Activated CD8-positive, alpha-beta T cell treated with anti-CD3 and anti-CD28 coated beads, Interleukin-2, amount 10 ng/mL, durations not matched to agents 7 days and 5 days (primary cell): ENCODE data around the gene GNG2. TPM values are rescaled to one million over a fixed set of nuclear protein-coding genes. Genes with fewer than 3 reads are reported as not detected.

Source experiments
- ATAC-seq: fragments of 150-1000 bp; cut with Tn5 transposase; one replicate; pipeline ENCODE4 v1.10.0; 2021; ENCODE audit warnings: moderate library complexity
- CTCF ChIA-PET: fragments of 350-600 bp; sonication (Branson Sonifier 250); formaldehyde crosslinking; loops from one replicate; lab custom pipeline; 2021; ENCODE audit warnings: antibody characterized with exemption; lab: Charles Lee
- POLR2A ChIA-PET: fragments of 350-600 bp; sonication (Branson Sonifier 250); formaldehyde crosslinking; loops from one replicate; lab custom pipeline; 2021; ENCODE audit warnings: antibody characterized with exemption; lab: Charles Lee
- DNase-seq: peaks from one replicate; pipeline ENCODE4 v3.0.0-alpha.2; 2020
- H3K27ac Mint-ChIP-seq: one replicate; pipeline ENCODE4 v1.8.0; 2021; ENCODE audit warnings: mild to moderate bottlenecking, mixed read lengths
- H3K27me3 Mint-ChIP-seq: one replicate; pipeline ENCODE4 v1.8.0; 2021; ENCODE audit warnings: low read depth, mixed read lengths
- H3K36me3 Mint-ChIP-seq: one replicate; pipeline ENCODE4 v1.8.0; 2021; ENCODE audit warnings: low read depth, mixed read lengths
- H3K4me1 Mint-ChIP-seq: one replicate; pipeline ENCODE4 v1.8.0; 2021; ENCODE audit warnings: low read depth, mixed read lengths
- H3K4me3 Mint-ChIP-seq: one replicate; pipeline ENCODE4 v1.8.0; 2021; ENCODE audit warnings: mild to moderate bottlenecking, mixed read lengths
- H3K9me3 Mint-ChIP-seq: one replicate; pipeline ENCODE4 v1.8.0; 2022; ENCODE audit warnings: mixed read lengths; ENCODE audit not compliant: insufficient read depth
- total RNA-seq, 2 experiments: library from RNA; stranded (reverse); gene quantifications; one replicate each; pipeline ENCODE4 v1.2.3, GENCODE V29; 2021

GNG2 gene
- total RNA-seq, 2 experiments from 2014 or later, result 293 to 302 TPM

DNA sequence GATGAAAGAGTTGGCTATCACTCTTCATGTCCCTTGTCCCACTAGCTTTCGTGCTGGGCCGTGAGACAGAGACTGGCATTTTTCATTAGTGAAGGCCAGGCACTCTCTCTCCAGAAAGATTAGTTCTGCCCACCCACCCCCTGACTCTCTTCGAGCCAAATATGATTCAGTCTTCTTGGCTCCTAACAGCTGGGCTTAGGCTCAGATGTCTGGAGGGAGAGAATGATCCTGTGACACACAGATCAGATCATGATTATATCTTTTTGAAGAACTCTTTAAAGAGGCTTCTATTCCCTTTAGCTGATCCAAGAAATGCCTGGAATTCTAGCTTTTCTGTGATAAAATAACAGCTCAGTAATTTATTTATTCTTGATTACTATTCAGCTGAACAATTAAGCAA lies 5.2 kb upstream of the GNG2 start:
- Mint-ChIP-seq H3K27me3 (no peaks in the 10 kb centered on the region), H3K36me3 (peaks cover 16% of the 10 kb centered on the region), H3K27ac (no peak overlapping the region), H3K4me1 (peaks cover 61% of the 10 kb centered on the region), H3K4me3 (no peak overlapping the region), H3K9me3 (peaks cover 10% of the 10 kb centered on the region)
- DNase-seq (no peak), ATAC-seq (no peak)
- CTCF ChIA-PET, result interaction anchor here (1.2 to 1.8 kb wide), 2 partner anchors 8 to 58 kb away, joined by 3 to 8 read pairs; no protein-coding TSS in a partner anchor
- POLR2A ChIA-PET, result no interaction called here

DNA sequence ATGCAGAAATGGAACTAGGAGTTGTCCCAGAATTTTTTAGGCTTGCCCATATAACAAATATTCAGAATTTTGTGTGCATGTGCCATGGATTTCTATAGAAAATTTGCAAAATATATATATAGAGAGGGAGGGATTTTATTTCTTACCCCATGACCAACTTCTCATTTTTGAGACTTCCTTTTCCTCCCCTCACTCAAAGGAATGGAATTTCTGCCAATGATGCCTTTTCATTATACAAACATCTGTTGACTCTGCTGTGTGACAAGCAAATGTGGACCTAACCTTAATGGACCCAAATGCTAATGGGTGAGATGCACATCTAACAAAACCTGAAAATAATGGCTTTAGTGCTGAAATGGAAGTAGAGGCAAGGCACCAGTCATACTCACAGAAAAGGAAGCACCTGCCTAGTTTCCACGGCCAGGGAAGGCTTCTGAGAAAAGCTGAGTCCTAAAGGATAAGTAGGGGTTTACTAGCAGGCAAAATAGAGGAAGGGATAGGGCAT lies 3.6 kb upstream of the GNG2 start:
- CTCF ChIA-PET, result interaction anchor here (1.8 kb wide), 1 partner anchor 10 kb away, joined by 8 read pairs; no protein-coding TSS in a partner anchor
- POLR2A ChIA-PET, result no interaction called here
- Mint-ChIP-seq H3K4me1 (peaks cover 53% of the 10 kb centered on the region), H3K4me3 (no peak overlapping the region), H3K27ac (no peak overlapping the region), H3K36me3 (peaks cover 18% of the 10 kb centered on the region), H3K9me3 (peaks cover 6% of the 10 kb centered on the region), H3K27me3 (no peaks in the 10 kb centered on the region)
- DNase-seq, result no peak
- no peak for ATAC-seq

DNA sequence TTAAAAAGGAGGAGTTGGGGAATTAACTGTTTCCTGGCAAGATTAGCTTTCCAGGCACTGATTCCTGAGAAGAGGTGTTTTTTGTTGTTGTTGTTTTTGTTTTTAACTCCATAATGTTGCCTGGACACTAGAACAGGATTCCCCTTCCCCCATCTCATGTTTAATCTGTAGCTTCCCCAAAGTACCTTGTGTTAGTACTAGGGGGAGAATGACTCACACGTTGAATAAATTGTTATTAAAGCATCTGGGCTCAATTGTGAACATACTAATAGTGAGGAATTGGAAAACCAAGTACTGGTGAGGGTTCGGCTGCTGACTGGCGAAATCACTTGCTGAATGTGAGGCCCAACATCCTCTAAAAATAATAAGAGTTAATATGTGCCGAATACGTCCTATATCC lies 1.3 kb upstream of the GNG2 start:
- Mint-ChIP-seq H3K27ac (peak overlapping the region; percentile 95), H3K9me3 (peaks cover 6% of the 10 kb centered on the region), H3K4me3 (no peak overlapping the region), H3K27me3 (no peaks in the 10 kb centered on the region), H3K36me3 (peaks cover 36% of the 10 kb centered on the region), H3K4me1 (peaks cover 41% of the 10 kb centered on the region)
- ATAC-seq, result no peak
- POLR2A ChIA-PET, result interaction anchor here (13.4 kb wide), 1 partner anchor 11 kb away, joined by 366 read pairs; no protein-coding TSS in a partner anchor
- DNase-seq, result no peak
- CTCF ChIA-PET, result interaction anchor here (2.0 to 4.2 kb wide), 3 partner anchors 8 to 12 kb away, joined by 8 to 47 read pairs (median 13); no protein-coding TSS in a partner anchor

DNA sequence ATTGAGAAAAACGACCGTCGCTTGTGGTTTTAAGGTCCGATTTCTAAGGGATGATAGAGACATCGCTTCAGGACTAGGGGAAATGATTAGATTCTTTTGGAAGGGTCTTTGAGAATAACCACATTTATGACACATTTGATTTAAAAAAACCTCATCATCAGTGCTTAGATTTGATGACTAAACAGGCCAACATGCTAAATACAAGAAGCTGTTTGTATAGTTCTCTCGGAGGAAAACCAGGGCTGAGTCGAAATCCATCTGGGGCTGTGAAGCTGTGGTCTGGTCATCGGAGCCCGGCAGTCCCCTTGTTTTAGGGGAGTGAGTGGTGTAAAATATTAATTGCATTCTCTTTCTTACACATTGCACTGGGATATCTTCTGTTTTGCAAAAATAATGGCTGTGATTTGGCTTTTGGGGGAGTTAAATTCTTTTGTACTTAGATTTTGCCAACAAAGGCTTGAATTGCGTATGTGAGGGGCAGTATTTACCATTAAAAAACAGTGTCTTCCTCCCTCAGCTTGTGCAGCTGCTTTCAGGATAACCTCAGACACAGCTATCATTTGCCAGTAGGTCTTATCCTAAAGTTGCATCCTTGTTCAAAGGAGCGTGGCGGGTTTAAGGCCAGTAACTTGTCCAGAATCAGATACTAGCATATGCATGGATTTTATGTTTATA lies 550 bp downstream of the GNG2 start:
- H3K4me3 Mint-ChIP-seq, result peak overlapping the region; percentile 96
- DNase-seq, result no peak
- ChIA-PET POLR2A (interaction anchor here (0.9 to 13.4 kb wide), 19 partner anchors 9 to 881 kb away, joined by 3 to 366 read pairs (median 6); partner anchors contain the start of gene PTGER2), CTCF (interaction anchor here (0.7 to 4.2 kb wide), 13 partner anchors 10 to 118 kb away, joined by 3 to 47 read pairs (median 6); no protein-coding TSS in a partner anchor)
- ATAC-seq, result no peak
- H3K27me3 Mint-ChIP-seq, result no peaks in the 10 kb centered on the region
- H3K9me3 Mint-ChIP-seq, result peaks cover 6% of the 10 kb centered on the region
- H3K36me3 Mint-ChIP-seq, result peaks cover 43% of the 10 kb centered on the region
- H3K27ac Mint-ChIP-seq, result peak overlapping the region; percentile 95
- H3K4me1 Mint-ChIP-seq, result peaks cover 48% of the 10 kb centered on the region

DNA sequence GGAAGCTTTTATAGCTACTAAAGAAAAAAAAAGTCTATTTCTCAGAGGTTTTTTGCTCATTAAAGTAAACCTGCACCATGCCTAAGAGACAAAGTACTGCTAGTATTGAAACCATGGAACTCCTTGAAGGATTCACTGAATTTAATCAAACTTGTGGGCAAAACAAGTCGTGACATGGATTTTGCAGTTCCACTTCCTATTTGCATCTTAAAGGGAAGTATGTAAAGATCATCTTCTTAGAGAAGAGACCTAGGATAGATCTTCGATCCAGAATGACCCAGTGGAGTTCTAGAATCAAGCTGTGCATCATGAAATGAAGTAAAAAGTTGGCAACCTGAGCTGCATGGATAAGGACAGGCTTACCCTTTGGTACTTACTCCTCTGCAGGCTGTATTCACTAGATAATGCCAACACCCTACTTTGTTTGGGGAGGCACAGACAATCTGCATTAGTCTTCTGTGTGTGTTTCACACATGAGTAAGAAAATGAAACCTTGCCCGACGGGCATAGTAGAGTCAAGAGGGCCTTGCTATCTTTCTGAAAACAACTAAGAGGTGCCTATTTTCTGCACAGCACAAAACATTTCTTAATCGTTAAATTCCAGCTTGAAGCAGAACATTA lies 1.9 kb downstream of the GNG2 start:
- Mint-ChIP-seq H3K9me3 (no peaks in the 10 kb centered on the region), H3K27ac (peak overlapping the region; percentile 95), H3K4me3 (peak overlapping the region; percentile 96), H3K36me3 (peaks cover 39% of the 10 kb centered on the region), H3K27me3 (no peaks in the 10 kb centered on the region), H3K4me1 (peaks cover 43% of the 10 kb centered on the region)
- DNase-seq, result peak; percentile 53
- CTCF ChIA-PET, result interaction anchor here (0.8 to 4.2 kb wide), 6 partner anchors 16 to 117 kb away, joined by 3 to 47 read pairs (median 9); no protein-coding TSS in a partner anchor
- POLR2A ChIA-PET, result interaction anchor here (1.3 to 13.4 kb wide), 6 partner anchors 10 to 126 kb away, joined by 4 to 366 read pairs (median 12); no protein-coding TSS in a partner anchor
- ATAC-seq, result peak; percentile 21

DNA sequence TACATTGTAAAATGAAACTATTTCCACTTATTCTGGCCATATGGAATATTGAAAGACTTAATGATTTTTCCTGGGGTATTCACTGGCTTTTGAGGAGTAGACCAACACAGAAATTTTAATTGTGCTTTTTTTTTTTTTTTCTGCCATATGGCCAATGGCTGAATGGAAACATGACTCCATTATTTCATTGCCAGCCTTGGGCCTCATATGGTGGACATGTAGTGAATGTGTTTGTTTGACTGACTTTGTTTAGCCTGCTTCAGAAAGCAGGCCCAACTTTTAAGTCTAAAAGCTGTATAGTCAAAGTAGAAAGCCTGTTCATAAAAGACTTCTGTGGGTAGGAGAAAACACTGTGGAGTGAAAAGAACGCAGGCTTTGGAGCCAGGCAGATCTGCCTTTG lies 2.4 kb downstream of the GNG2 start:
- CTCF ChIA-PET, result interaction anchor here (0.8 to 4.2 kb wide), 6 partner anchors 16 to 116 kb away, joined by 3 to 47 read pairs (median 7); no protein-coding TSS in a partner anchor
- Mint-ChIP-seq H3K4me1 (peaks cover 37% of the 10 kb centered on the region), H3K9me3 (no peaks in the 10 kb centered on the region), H3K4me3 (peak overlapping the region; percentile 96), H3K27me3 (no peaks in the 10 kb centered on the region), H3K36me3 (peaks cover 39% of the 10 kb centered on the region), H3K27ac (peak overlapping the region; percentile 95)
- DNase-seq, result no peak
- no peak for ATAC-seq
- POLR2A ChIA-PET, result interaction anchor here (1.3 to 13.4 kb wide), 2 partner anchors 14 to 35 kb away, joined by 5 to 366 read pairs; no protein-coding TSS in a partner anchor

DNA sequence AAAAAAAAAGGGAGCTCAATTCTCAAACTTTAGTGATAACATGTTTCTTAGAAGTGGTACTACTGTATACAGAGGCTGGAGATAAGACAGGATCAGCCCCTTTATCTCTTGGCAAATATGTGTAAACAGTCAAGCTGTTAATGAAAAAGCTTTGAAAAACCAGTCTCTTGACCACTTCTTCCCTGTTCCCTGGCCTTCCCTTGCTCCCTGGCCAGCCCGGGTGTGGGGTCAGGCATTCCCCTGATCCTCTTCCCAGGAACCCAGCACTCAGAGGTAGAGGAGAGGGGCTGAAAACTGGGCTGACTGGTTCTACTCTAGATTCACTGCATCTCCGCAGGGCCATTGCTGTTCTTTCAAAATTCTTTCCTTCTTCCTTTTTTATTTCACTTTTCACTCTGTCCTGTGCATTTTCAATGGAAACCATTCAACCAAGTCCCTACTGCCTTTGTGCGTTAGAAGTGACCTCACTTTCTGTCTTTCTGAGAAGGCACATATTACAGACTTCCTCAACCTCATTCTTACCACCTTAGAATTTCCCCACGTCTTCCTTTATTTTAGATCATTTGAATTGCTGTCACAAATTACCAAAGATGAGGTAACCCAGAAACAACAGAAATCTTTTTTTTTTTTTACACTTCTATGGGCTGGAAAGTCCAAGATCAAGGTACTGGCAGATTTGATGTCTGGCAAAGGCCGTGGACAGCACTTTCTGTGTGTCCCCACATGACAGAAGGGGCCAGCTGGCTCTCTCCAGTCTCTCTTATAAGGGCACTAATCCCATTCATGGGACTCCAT lies 5.7 kb downstream of the GNG2 start:
- Mint-ChIP-seq H3K36me3 (peaks cover 41% of the 10 kb centered on the region), H3K4me1 (peaks cover 23% of the 10 kb centered on the region), H3K27me3 (no peaks in the 10 kb centered on the region), H3K4me3 (no peak overlapping the region), H3K9me3 (no peaks in the 10 kb centered on the region), H3K27ac (no peak overlapping the region)
- ATAC-seq (peak; percentile 38), DNase-seq (no peak)
- POLR2A ChIA-PET, result interaction anchor here (0.5 to 13.4 kb wide), 3 partner anchors 13 to 45 kb away, joined by 3 to 366 read pairs (median 3); no protein-coding TSS in a partner anchor
- CTCF ChIA-PET, result interaction anchor here (1.7 to 2.4 kb wide), 4 partner anchors 13 to 112 kb away, joined by 7 to 11 read pairs (median 10); no protein-coding TSS in a partner anchor

DNA sequence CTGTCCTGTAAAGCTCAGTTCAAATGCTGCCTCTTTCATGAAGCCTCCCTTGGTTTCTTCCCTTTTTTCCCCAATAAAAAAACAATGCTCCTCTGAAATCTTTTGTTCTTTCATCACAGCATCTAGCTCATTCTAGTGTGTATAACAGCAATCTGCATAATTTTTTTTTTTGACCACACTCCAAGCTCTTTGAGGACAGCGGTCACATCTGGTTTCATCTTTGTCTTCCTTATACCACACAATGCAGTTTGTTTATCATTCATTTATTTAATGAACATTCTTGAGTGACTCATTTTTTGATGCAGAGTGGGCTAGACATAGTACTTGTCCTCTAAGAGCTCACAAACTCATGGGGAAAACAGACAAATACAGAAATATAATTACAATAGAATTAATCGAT lies 7.3 kb downstream of the GNG2 start:
- Mint-ChIP-seq H3K9me3 (no peaks in the 10 kb centered on the region), H3K27me3 (no peaks in the 10 kb centered on the region), H3K36me3 (peaks cover 33% of the 10 kb centered on the region), H3K4me3 (no peak overlapping the region), H3K27ac (no peak overlapping the region), H3K4me1 (peaks cover 37% of the 10 kb centered on the region)
- POLR2A ChIA-PET, result interaction anchor here (1.2 to 13.4 kb wide), 2 partner anchors 16 to 19 kb away, joined by 3 to 366 read pairs; no protein-coding TSS in a partner anchor
- DNase-seq, result peak; percentile 37
- CTCF ChIA-PET, result interaction anchor here (0.9 to 1.8 kb wide), 6 partner anchors 16 to 111 kb away, joined by 3 to 11 read pairs (median 4); no protein-coding TSS in a partner anchor
- ATAC-seq, result peak; percentile 17

DNA sequence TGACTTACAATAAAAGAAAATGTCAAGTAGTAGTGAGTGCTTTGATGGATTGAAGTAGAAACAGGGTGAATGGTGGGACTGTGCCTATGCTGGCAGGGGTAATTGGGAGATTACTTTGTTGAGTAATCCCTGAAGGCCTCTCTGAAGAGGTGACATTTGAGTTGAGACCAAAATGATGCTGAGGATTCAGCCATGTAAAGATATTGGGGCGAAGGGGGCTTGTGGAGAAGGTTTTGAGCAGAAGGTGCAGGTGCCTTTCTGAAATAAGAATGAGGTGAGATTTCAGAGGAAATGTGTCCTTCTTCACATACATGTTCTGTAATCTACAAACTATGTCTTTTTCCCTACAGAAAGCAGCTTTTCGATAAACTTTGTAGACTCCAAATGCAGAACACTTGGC lies 8.0 kb downstream of the GNG2 start:
- H3K9me3 Mint-ChIP-seq, result no peaks in the 10 kb centered on the region
- H3K36me3 Mint-ChIP-seq, result peaks cover 33% of the 10 kb centered on the region
- peaks cover 44% of the 10 kb centered on the region for H3K4me1 Mint-ChIP-seq
- ATAC-seq, result no peak
- no peak overlapping the region for H3K4me3 Mint-ChIP-seq
- no peak overlapping the region for H3K27ac Mint-ChIP-seq
- no peak for DNase-seq
- POLR2A ChIA-PET, result interaction anchor here (13.4 kb wide), 1 partner anchor 20 kb away, joined by 366 read pairs; no protein-coding TSS in a partner anchor
- CTCF ChIA-PET, result interaction anchor here (1.0 to 1.8 kb wide), 4 partner anchors 14 to 110 kb away, joined by 3 to 8 read pairs (median 4); no protein-coding TSS in a partner anchor
- H3K27me3 Mint-ChIP-seq, result no peaks in the 10 kb centered on the region

DNA sequence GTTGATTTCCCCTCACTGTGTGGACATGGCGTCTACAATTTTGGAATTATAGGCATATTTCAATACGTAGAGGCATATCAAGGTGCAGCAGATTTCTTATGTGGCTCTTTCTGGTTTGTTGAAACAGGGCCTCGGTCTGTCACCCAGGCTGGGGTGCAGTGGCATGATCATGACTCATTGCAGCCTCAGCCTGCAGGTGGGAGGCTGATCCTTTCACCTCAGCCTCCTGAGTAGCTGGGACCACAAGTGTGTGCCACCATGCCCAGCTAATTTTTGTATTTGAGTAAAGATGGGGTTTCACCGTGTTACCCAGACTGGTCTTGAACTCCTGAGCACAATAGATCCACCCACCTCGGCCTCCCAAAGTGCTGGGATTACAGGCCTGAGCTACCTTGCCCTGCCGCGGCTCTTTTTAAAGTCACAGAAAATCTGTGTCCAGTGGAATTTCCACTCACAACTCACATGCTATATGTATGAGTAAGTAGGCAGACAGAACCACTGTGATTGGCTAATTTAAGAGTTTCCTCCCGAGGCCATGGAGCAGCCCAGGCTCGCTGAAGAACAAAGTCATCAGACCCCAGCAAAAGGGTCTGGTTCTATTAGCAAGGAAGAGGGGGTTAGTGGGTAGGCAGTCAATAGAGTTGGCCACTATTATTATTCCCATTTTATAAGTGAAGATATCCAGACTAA lies 9.1 kb downstream of the GNG2 start:
- ChIA-PET POLR2A (interaction anchor here (0.6 to 13.4 kb wide), 3 partner anchors 9 to 217 kb away, joined by 3 to 366 read pairs (median 24); partner anchors contain the start of gene GNG2), CTCF (interaction anchor here (1.0 to 3.8 kb wide), 3 partner anchors 13 to 109 kb away, joined by 4 to 12 read pairs (median 4); no protein-coding TSS in a partner anchor)
- no peaks in the 10 kb centered on the region for H3K27me3 Mint-ChIP-seq
- H3K27ac Mint-ChIP-seq, result peak overlapping the region; percentile 47
- DNase-seq, result peak; percentile 42
- H3K4me1 Mint-ChIP-seq, result peaks cover 43% of the 10 kb centered on the region
- ATAC-seq, result peak; percentile 41
- no peaks in the 10 kb centered on the region for H3K9me3 Mint-ChIP-seq
- H3K4me3 Mint-ChIP-seq, result no peak overlapping the region
- H3K36me3 Mint-ChIP-seq, result peaks cover 34% of the 10 kb centered on the region
